ENCODE measurements around the gene HNRNPD.

- TF ChIP-seq CTCF (IDR thresholded peaks at IDR 0.05) = no peak
- TF ChIP-seq POLR2A (IDR thresholded peaks at IDR 0.05) = no peak
These were observed 14.9 kb downstream of the HNRNPD start for GRCh38 chr4:82358847-82359246.

Data from lower leg skin (tissue), 3 donors.